NCI-H510A treated with DMSO at 0.1 percent for 48 hours (cell line): Measurements from ENCODE around the gene FAT4.
A peak's percentile ranks its signal among the peaks of the same experiment; 100 is the strongest.

Source experiments
- DNase-seq: peaks from one replicate; lab custom pipeline; 2025; lab: John Stamatoyannopoulos, UW

The FAT4 gene

GRCh38 chr4:125317525-125317877 is 2.7 kb downstream of the FAT4 start:
- peak; percentile 40 for DNase-seq

GRCh38 chr4:125319311-125319710 is 4.6 kb downstream of the FAT4 start:
- no peak for DNase-seq

DNA sequence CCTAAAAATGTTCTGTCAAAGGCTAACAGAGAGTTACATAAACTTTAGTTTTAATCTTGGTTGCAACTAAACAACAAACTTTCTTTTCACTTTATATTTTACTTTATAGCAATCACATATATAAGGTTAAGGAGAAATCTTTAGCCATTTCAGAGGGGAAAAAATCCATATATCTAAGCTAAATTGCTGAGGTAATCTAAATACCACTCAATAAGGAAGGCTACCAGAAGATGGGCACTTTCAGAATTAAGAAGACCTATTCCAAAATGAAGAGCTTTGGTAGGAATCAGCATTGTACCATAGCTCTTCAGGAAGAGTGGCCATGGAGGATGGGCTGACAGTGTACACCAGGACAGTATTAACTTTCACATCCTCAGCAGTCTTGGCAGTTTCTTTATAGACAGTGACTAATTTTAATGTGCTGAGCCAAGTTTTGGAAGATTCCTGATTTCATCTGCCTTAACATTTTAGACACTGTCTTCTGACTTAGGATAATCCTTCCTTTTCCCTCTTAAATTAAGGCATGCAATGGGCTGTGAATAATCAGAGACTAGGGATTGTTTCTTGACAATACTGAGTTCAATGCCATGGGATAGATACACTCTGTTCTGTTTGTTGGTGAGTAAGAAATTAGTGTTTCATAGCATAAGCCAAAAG is 7.1 kb downstream of the FAT4 start:
- DNase-seq: no peak

DNA sequence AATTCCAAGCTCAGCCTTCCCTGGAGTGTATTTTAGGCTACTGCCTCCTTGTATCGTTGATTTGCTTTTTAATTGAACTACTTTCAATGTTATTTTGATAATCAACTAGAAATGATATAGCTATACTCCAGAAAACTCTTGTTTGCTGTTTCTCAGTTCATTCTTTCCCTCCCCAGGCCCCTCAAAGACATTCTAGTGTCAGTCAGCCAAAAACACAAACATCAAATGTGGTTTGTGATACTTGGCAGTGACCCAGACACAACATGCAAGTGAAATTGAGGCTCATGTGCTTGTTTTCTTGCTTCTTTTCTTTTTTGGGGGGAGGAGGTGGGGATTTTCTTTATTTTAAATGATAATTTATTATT is 7.6 kb downstream of the FAT4 start:
- DNase-seq: no peak

GRCh38 chr4:125323654-125324053 is 8.9 kb downstream of the FAT4 start:
- no peak for DNase-seq

DNA sequence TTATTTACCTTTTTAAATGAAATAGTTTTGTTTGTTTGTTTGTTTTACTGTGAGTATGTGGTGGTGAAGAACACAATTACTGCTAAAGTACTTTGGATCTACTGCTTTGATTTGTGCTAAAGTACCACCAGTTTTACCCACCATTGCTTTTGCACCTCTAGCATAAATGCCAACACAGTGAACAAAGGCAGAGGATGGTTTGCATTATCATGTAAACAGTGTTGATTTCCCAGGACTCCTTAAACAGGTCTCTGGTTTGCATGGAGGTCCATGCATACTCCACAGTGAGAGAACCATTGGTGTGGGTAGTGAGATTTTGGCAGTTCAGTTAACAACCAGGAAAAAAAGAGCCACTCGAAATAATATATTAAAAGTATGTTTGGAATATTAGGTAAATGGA is 11.0 kb downstream of the FAT4 start:
- DNase-seq: no peak

DNA sequence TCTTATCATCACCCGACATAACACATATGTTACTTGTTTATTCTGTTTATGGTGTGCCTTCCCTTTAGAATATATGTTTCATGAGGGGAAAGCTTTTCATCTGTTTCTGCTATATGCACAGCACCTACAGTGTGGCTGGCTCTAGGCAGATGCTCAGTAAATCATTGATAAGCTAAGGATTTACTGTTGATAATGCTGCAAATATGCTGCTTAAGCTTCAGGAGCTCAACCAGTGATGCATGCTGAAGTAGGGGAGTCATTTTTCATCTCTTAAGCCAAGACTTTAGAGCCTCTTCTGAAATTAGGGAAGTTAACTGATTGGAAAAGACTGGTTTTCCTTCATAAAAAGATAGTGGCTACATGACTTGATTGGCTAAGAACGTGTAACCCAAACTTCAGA is 16.4 kb downstream of the FAT4 start:
- DNase-seq: no peak

DNA sequence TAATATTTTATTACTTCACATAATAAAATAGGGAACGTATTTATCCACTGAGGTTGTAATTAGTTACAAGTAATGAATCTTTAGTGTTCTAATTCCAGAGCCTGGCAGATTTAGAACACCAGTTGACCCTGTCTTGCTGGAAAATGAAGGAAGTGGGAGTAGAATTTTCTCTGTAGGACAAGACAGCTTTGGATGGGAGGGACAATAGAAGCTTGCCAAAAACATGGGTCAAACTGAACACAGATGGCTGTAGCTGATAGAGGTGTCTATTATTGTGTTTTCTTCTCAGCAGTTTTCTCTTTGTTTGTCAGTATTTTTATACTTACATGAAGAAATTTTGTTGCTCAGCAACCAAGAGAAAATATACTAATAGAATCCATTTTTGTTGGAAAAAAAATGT is 20.2 kb downstream of the FAT4 start:
- DNase-seq: no peak

GRCh38 chr4:125338814-125339213 is 24.1 kb downstream of the FAT4 start:
- no peak for DNase-seq

DNA sequence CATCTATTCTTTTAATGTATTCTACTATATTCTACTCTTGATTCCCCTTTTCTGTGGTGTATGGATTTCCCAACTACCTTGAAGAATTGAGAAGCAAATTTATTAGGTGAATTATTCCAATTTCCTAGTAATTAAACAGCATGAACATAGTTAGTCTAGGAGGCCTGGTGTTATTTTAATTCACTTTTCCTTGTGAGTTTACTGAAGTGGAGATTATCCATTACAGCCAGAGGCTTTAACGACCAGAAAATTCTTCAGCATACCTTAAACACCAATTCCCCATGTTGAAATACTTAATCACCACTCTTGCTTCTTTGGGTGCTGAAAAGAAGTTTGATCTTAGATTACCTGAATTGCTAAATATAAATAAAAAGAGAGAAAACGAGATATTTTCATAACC is 29.4 kb downstream of the FAT4 start:
- no peak for DNase-seq

DNA sequence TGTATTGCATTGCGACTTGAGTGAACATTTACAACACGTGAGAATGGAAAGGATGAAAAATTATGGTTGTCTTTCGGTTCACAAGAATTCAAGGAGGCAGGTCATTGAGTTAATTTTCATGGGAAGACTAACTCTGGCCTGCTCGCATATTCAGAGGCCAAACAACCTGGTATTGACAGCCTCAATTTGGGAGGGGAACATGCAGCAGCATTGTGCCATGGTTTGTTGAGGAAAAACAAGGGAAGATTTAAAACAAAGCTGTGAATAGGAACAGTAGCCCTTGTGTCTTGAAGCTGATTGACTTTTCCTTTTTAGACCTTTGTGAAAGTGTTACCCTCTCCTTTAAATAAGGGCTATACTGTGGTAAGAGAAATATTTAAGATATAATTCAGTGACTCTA is 31.9 kb downstream of the FAT4 start:
- DNase-seq: no peak

GRCh38 chr4:125350470-125351135 is 35.8 kb downstream of the FAT4 start:
- DNase-seq: no peak

DNA sequence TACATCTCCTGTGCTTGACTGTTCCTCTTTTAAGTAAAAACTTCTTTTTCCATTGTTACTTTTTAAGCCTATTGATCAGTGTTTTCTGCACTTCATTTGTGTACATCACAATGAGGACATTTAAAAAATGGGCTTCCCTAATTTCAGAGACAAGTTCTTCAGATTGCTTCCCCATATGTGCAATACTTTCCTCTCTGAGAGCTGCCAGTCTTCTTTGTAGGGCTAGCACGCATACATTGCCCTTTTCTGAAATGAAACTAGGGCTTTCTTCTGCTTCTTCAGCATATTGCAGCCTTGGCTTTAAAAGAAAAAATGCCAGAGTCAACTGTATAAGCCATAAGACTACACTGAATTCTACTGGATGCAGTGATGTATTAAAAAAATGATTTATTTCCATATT is 37.8 kb downstream of the FAT4 start:
- DNase-seq: no peak

GRCh38 chr4:125353131-125353530 is 38.4 kb downstream of the FAT4 start:
- DNase-seq: no peak

- no peak for DNase-seq
These were observed 41.0 kb downstream of the FAT4 start for GRCh38 chr4:125355791-125356190.

DNA sequence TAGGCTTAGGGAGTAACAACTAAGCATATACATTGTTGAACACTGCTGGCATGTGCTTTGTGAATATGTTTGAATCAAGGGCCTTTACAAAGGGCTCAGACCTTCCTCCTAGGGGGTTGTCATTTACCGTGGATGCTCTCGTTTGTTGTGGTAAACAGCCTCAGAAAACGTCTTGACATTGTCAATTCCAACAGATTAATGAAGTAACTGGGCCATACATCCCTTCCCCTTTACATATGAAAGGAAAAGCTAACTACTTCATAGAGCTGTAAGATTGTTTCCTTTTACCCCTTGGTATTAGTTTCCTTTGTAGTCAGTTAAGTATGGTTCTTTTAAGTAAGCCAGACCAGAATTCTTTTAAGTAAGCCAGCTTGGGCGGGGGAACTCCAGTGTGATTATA is 42.9 kb downstream of the FAT4 start:
- DNase-seq: no peak

GRCh38 chr4:125358453-125358852 is 43.7 kb downstream of the FAT4 start:
- DNase-seq: no peak

- no peak for DNase-seq
These were observed 44.6 kb downstream of the FAT4 start for GRCh38 chr4:125359363-125359762.

DNA sequence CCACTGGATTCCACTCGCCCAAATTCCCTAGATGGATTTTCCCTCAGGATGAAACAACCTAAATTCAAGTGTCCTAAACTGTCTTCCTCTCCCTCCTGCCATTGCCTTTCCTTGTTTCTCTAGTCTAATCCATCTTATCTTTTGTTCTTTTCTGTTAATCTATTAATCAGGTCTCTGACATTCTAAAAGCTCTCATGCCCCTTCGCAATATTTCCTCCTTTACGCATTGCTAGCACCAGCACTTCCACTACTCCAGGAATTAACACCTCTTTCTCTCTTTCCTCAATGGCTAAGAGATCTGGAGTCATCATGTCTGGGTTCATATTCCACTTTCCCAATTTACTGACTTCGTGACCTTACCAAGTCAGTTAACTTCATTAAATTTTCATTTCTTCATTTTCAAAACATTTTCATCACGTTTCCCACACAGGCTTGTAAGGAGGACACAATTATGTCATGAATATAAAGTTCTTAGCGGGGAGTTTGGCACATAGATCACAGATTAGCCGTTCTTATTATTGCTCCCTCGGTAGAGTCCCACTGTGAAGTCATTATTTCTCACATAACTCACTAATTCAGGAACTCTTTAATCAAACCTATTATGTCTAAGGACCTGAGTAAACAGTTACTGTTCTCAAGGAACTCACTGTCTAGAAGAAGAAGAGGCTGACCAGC is 45.3 kb downstream of the FAT4 start:
- DNase-seq: no peak

DNA sequence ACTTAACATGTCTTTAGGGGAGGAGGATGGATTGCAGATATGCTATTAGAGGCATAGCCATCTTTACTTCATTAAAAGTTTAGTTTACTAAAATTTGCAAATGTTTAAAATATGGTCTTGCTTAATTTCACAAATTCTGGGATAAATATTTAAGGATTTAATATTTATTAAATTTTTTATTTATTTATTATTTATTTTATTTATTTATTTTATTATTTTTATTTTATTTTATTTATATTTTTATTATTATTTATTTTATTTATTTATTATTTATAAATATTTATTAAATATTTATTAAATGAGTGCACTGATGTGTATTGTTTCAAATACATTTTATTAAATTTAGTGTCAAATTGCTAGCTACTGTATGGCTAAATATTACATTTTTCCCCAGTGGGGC is 46.0 kb downstream of the FAT4 start:
- DNase-seq: no peak
